NB4 (cell line): Measurements from ENCODE around the gene DLX2.

Experiments
- POLR2A ChIP-seq: IDR thresholded peaks from 2 replicates; pipeline ENCODE4 v1.6.1; 2011; ENCODE audit warnings: mild to moderate bottlenecking; ENCODE audit not compliant: insufficient read length; ENCODE audit errors: extremely low read depth
- TF ChIP-seq, protein P1 (sequence below): IDR thresholded peaks from one replicate; pipeline ENCODE4 v1.5.1; 2012; ENCODE audit warnings: low read depth, low read length

DNA sequence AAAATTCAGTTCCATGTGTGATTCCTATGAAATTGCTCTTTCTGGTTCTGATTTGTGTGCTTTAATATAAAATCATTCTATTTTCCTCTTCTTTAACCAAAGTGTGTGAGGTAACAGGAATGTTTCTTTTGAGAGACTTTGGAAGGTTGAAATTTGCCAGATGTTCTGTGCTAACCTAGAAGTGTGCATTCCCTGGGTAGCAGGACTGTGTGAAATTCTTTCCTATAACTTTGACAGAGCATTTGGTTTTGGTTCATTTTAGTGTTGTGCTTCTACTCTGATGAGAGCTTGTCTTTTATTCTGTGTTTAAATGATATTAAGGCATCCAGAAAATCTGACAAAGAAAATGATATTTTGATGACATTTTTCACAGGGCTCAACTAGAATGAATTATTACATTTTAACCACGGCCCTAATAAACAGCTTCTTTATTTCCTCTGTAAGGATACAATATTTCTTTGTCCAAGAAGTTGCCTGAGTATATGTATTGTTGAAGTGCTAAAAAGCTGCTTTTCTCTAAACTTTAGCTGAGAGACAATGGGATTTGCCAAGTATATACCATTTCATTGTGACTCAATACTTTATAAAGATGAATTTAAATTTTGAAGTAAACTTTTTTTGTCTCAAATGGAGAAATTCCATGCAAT is 52.1 kb downstream of the DLX2 start:
- TF ChIP-seq, protein P1, sequence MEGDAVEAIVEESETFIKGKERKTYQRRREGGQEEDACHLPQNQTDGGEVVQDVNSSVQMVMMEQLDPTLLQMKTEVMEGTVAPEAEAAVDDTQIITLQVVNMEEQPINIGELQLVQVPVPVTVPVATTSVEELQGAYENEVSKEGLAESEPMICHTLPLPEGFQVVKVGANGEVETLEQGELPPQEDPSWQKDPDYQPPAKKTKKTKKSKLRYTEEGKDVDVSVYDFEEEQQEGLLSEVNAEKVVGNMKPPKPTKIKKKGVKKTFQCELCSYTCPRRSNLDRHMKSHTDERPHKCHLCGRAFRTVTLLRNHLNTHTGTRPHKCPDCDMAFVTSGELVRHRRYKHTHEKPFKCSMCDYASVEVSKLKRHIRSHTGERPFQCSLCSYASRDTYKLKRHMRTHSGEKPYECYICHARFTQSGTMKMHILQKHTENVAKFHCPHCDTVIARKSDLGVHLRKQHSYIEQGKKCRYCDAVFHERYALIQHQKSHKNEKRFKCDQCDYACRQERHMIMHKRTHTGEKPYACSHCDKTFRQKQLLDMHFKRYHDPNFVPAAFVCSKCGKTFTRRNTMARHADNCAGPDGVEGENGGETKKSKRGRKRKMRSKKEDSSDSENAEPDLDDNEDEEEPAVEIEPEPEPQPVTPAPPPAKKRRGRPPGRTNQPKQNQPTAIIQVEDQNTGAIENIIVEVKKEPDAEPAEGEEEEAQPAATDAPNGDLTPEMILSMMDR, result no peak
- no peak for TF ChIP-seq POLR2A
